ENCODE measurements around the gene HVCN1.
A peak's percentile ranks its signal among the peaks of the same experiment; 100 is the strongest.

The HVCN1 gene

DNA sequence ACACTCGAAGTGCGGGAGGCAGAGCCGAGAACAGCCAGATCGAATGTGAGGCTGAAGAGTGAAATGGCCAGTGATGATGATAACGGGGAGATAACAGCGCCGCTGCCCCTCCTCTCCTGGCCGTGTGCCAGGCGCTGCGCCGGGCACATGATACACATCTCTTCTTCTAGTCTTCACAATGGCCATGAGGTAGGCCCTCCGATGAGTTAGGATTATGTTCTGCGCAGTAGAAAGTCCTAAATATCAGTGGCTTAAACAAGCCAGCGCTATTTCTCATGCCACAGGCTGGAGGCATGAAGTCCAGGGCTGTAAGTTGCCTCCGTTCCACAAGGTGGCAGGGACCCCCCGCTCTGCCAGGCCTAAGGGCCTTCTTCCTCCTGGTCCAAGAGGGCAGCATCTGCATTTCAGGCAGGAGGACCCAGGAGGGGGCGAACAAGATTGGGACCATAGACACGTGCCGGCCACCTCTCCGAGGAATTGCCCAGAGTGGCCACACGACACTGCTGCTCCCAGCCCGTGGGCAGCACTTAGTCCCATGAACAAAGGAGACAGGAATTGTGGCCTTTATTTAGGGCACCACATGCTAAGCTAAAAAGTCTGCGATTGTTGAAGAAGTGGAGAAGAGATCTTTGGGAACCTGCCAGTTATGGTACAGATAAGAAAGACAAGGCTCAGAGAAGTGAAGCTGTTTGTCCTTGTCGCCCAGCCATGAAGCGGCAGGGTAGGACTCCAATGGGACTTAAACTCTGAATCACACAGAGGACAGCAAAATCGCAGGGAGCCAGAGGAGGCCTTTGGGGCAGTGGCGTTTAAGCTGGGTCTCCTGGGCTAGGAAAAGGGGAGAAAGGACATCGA lies 10.9 kb upstream of the HVCN1 start:
- Histone ChIP-seq H3K9me3 (ENCODE audit: control insufficient read depth, low read length) (no peaks in the 10 kb centered on the region), H3K27ac (ENCODE audit: low read depth, low read length, severe bottlenecking) (no peak overlapping the region), H3K4me3 (ENCODE audit: extremely low read depth, insufficient read depth, low read length, poor library complexity, severe bottlenecking) (no peak overlapping the region), H3K36me3 (ENCODE audit: control insufficient read depth, insufficient read depth, low read length) (no peaks in the 10 kb centered on the region), H3K4me1 (ENCODE audit: control insufficient read depth, insufficient read depth, low read length, poor library complexity, severe bottlenecking) (no peaks in the 10 kb centered on the region)
- 95 to 96% methylated on average over 25 of the region's 28 CpGs for WGBS, 2 experiments (ENCODE audit: insufficient coverage in 2 of 2)

DNA sequence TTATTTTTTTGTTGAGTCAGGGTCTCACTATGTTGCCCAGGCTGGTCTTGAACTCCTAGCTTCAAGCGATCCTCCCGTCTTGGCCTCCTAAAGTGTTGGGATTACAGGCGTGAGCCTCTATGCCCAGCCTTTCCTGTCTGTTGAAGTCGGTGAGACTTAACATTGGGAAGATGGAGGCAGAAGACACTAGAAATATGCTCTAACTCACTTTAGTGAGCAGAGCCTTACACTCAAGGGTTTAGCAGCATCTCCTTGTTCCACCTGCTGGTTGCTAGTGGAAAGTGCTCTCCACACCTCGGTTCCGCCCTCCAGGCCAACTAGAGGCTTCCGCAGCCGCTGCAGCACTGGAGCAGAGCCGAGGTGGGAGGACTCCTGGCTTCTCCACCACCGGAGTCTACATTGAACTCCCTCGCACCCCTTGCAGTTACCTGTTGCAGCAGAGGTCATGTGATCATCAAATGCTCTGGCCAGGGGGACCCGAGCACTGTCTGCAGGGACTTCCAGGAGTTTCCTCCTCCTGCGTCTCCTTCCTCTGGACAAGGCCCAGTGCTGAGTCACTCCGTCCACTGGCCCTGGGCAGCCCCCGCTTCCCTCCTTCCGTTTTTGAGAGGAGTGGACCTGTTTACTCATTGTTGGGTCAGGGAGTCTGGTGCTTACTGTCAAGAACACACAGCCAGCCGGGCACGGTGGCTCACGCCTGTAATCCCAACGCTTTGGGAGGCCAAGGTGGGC lies 9.4 kb upstream of the HVCN1 start:
- Histone ChIP-seq H3K4me3 (ENCODE audit: extremely low read depth, insufficient read depth, low read length, poor library complexity, severe bottlenecking) (no peak overlapping the region), H3K27ac (ENCODE audit: low read depth, low read length, severe bottlenecking) (peak overlapping the region; percentile 62), H3K36me3 (ENCODE audit: control insufficient read depth, insufficient read depth, low read length) (no peaks in the 10 kb centered on the region), H3K9me3 (ENCODE audit: control insufficient read depth, low read length) (no peaks in the 10 kb centered on the region), H3K4me1 (ENCODE audit: control insufficient read depth, insufficient read depth, low read length, poor library complexity, severe bottlenecking) (no peaks in the 10 kb centered on the region)
- 39 to 62% methylated on average over 9 to 17 of the region's 20 CpGs for WGBS, 2 experiments (ENCODE audit: insufficient coverage in 2 of 2)

- WGBS, 2 experiments (ENCODE audit: insufficient coverage in 2 of 2), result 87 to 100% methylated on average over 1 to 2 of the region's 2 CpGs
- no peaks in the 10 kb centered on the region for H3K36me3 ChIP-seq (ENCODE audit: control insufficient read depth, insufficient read depth, low read length)
- H3K4me1 ChIP-seq (ENCODE audit: control insufficient read depth, insufficient read depth, low read length, poor library complexity, severe bottlenecking), result no peaks in the 10 kb centered on the region
- no peaks in the 10 kb centered on the region for H3K9me3 ChIP-seq (ENCODE audit: control insufficient read depth, low read length)
- H3K27ac ChIP-seq (ENCODE audit: low read depth, low read length, severe bottlenecking), result no peak overlapping the region
- H3K4me3 ChIP-seq (ENCODE audit: extremely low read depth, insufficient read depth, low read length, poor library complexity, severe bottlenecking), result no peak overlapping the region
These were observed 8.3 kb upstream of the HVCN1 start for GRCh38 chr12:110697236-110697635.

DNA sequence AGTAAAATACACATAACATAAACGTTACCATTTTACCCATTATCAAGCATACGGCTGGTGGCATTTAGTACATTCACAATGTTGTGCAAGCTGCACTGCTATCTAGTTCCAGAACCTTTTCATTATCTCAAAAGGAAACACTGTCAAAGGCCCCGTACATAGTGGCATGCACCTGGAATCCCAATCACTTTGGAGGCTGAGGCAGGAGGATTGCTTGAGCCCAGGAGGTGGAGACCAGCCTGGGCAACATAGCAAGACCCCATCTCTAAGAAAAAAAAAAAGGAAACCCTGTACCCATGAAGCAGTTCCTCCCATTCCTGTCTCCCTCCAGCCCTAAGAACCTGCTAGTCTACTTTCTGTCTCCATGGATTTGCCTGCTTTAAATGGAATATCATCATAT lies 7.4 kb upstream of the HVCN1 start:
- no peaks in the 10 kb centered on the region for H3K4me1 ChIP-seq (ENCODE audit: control insufficient read depth, insufficient read depth, low read length, poor library complexity, severe bottlenecking)
- H3K9me3 ChIP-seq (ENCODE audit: control insufficient read depth, low read length), result no peaks in the 10 kb centered on the region
- H3K27ac ChIP-seq (ENCODE audit: low read depth, low read length, severe bottlenecking), result no peak overlapping the region
- H3K36me3 ChIP-seq (ENCODE audit: control insufficient read depth, insufficient read depth, low read length), result no peaks in the 10 kb centered on the region
- 94 to 100% methylated on average over 2 to 3 of the region's 3 CpGs for WGBS, 2 experiments (ENCODE audit: insufficient coverage in 2 of 2)
- H3K4me3 ChIP-seq (ENCODE audit: extremely low read depth, insufficient read depth, low read length, poor library complexity, severe bottlenecking), result no peak overlapping the region

DNA sequence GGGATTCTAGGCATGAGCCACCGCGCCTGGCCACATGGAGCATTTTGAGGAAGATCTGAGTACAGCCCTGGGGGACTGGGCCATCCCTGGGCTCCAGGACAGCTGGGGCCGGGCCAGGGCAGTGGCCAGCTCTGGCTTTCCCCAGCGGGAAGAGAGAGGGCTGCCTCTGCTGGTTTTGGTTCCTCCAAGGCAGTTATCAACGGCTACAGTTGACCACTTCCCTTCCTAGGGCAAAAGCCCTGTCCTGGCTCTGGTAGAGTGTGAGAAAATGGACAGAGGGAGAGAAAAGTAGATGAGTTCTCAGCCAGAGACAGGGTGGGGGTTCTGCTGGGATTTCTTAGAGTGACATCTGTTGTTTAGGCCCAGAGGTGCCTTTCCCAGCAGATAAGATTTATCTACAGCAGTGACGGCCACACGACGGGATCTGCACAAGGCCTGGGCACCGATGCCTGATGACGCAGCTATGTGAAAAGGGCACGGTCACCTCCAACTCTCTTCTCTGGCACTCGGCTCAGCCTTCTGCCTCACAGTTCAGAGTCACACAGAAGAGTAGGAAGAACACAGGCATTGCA lies 5.5 kb upstream of the HVCN1 start:
- no peak overlapping the region for H3K4me3 ChIP-seq (ENCODE audit: extremely low read depth, insufficient read depth, low read length, poor library complexity, severe bottlenecking)

DNA sequence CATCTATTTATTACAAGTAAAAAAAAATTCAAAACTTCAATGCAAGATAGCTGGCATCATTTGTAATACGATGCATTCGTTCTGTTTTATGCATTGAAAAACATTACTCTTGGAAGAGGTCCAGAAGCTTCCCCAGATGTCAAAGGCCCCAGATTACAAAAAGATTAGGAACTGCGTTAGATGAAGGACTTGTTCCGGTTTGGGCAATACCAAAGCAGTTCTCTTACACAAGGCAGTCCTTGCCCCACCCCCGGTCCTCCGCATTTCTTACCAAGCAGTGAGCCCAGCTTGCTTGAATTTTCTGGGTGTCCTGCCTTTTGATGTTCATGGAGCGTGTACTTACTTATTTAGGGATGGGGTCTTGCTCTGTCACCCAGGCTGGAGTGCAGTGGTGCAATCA lies 4.8 kb upstream of the HVCN1 start:
- Histone ChIP-seq H3K9me3 (ENCODE audit: control insufficient read depth, low read length) (no peaks in the 10 kb centered on the region), H3K4me1 (ENCODE audit: control insufficient read depth, insufficient read depth, low read length, poor library complexity, severe bottlenecking) (no peaks in the 10 kb centered on the region), H3K4me3 (ENCODE audit: extremely low read depth, insufficient read depth, low read length, poor library complexity, severe bottlenecking) (no peak overlapping the region), H3K36me3 (ENCODE audit: control insufficient read depth, insufficient read depth, low read length) (no peaks in the 10 kb centered on the region), H3K27ac (ENCODE audit: low read depth, low read length, severe bottlenecking) (no peak overlapping the region)
- WGBS, 2 experiments (ENCODE audit: insufficient coverage in 2 of 2), result 89 to 96% methylated on average over 6 of the region's 7 CpGs

More for the DNA sequence above, 5.5 kb upstream of the HVCN1 start:
- no peaks in the 10 kb centered on the region for H3K36me3 ChIP-seq (ENCODE audit: control insufficient read depth, insufficient read depth, low read length)
- 87 to 88% methylated on average over 10 of the region's 12 CpGs for WGBS, 2 experiments (ENCODE audit: insufficient coverage in 2 of 2)
- H3K4me1 ChIP-seq (ENCODE audit: control insufficient read depth, insufficient read depth, low read length, poor library complexity, severe bottlenecking), result no peaks in the 10 kb centered on the region
- no peak overlapping the region for H3K27ac ChIP-seq (ENCODE audit: low read depth, low read length, severe bottlenecking)
- H3K9me3 ChIP-seq (ENCODE audit: control insufficient read depth, low read length), result no peaks in the 10 kb centered on the region

- WGBS, 2 experiments (ENCODE audit: insufficient coverage in 2 of 2), result 64 to 90% methylated on average over 2 to 4 of the region's 4 CpGs
- Histone ChIP-seq H3K4me1 (ENCODE audit: control insufficient read depth, insufficient read depth, low read length, poor library complexity, severe bottlenecking) (no peaks in the 10 kb centered on the region), H3K27ac (ENCODE audit: low read depth, low read length, severe bottlenecking) (no peak overlapping the region), H3K9me3 (ENCODE audit: control insufficient read depth, low read length) (no peaks in the 10 kb centered on the region), H3K4me3 (ENCODE audit: extremely low read depth, insufficient read depth, low read length, poor library complexity, severe bottlenecking) (no peak overlapping the region), H3K36me3 (ENCODE audit: control insufficient read depth, insufficient read depth, low read length) (no peaks in the 10 kb centered on the region)
These were observed 1.2 kb upstream of the HVCN1 start for GRCh38 chr12:110690127-110690430.

- Histone ChIP-seq H3K9me3 (ENCODE audit: control insufficient read depth, low read length) (no peaks in the 10 kb centered on the region), H3K36me3 (ENCODE audit: control insufficient read depth, insufficient read depth, low read length) (no peaks in the 10 kb centered on the region), H3K4me3 (ENCODE audit: extremely low read depth, insufficient read depth, low read length, poor library complexity, severe bottlenecking) (peak overlapping the region; percentile 48), H3K27ac (ENCODE audit: low read depth, low read length, severe bottlenecking) (peak overlapping the region; percentile 79), H3K4me1 (ENCODE audit: control insufficient read depth, insufficient read depth, low read length, poor library complexity, severe bottlenecking) (no peaks in the 10 kb centered on the region)
- WGBS, 2 experiments (ENCODE audit: insufficient coverage in 2 of 2), result 3 to 13% methylated on average over 19 to 26 of the region's 38 CpGs
These were observed 589 bp upstream of the HVCN1 start for GRCh38 chr12:110689281-110690126.

GRCh38 chr12:110687396-110688169 lies 1.3 kb downstream of the HVCN1 start:
- Histone ChIP-seq H3K9me3 (ENCODE audit: control insufficient read depth, low read length) (peaks cover 3% of the 10 kb centered on the region), H3K36me3 (ENCODE audit: control insufficient read depth, insufficient read depth, low read length) (no peaks in the 10 kb centered on the region), H3K4me1 (ENCODE audit: control insufficient read depth, insufficient read depth, low read length, poor library complexity, severe bottlenecking) (no peaks in the 10 kb centered on the region), H3K27ac (ENCODE audit: low read depth, low read length, severe bottlenecking) (no peak overlapping the region), H3K4me3 (ENCODE audit: extremely low read depth, insufficient read depth, low read length, poor library complexity, severe bottlenecking) (no peak overlapping the region)
- WGBS, 2 experiments (ENCODE audit: insufficient coverage in 2 of 2), result 91 to 98% methylated on average over 14 to 15 of the region's 15 CpGs

All from mesodermal cell (in vitro differentiated cells).